Gastroesophageal sphincter (tissue), 3 donors: ENCODE results near the gene CELSR3.

Source experiments
- EP300 ChIP-seq: sonication (generic); formaldehyde crosslinking; IDR thresholded peaks from one replicate; pipeline ENCODE4 v1.6.1; 2017; ENCODE audit warnings: antibody characterized with exemption, mild to moderate bottlenecking
- POLR2A ChIP-seq, 2 donors: fragments of 450-650 bp; IDR thresholded peaks; one replicate each; pipeline ENCODE4 v1.6.1; 2017; ENCODE audit warnings: antibody characterized with exemption in 2 of 2, mild to moderate bottlenecking in 2 of 2, moderate library complexity in 1 of 2
- POLR2AphosphoS5 ChIP-seq: sonication (generic); formaldehyde crosslinking; IDR thresholded peaks from one replicate; pipeline ENCODE4 v1.6.1; 2017; ENCODE audit warnings: antibody characterized with exemption
- TF ChIP-seq, protein P1 (sequence below), 4 experiments: fragments of 200-600 bp in 2 of 4; fragments of 450-650 bp in 2 of 4; sonication (generic) in 1 of 4; IDR thresholded peaks; one replicate each; pipeline ENCODE4 v1.5.1; 2017 to 2019; ENCODE audit warnings: antibody characterized with exemption in 4 of 4, mild to moderate bottlenecking in 2 of 4, moderate library complexity in 2 of 4

DNA sequence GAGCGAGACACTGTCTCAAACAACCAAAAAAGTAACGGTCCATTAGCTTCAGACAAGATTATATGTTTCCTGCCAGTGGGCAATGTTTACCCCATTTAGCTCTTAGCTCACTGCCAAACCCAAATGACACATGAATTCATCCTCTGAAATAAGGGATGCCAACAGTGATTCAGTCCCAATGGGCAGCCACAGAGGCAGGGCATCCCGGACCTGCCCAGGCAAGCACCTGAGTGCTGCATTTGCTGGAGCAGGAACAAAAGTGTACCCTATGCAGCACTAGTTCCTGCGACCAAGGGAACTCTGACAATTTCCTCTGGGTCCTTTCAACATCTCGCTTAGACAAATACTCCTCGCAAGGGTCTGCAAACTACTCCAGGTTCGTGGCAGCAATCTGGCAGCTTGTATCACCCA, 46.4 kb upstream of the CELSR3 start:
- TF ChIP-seq, protein P1, sequence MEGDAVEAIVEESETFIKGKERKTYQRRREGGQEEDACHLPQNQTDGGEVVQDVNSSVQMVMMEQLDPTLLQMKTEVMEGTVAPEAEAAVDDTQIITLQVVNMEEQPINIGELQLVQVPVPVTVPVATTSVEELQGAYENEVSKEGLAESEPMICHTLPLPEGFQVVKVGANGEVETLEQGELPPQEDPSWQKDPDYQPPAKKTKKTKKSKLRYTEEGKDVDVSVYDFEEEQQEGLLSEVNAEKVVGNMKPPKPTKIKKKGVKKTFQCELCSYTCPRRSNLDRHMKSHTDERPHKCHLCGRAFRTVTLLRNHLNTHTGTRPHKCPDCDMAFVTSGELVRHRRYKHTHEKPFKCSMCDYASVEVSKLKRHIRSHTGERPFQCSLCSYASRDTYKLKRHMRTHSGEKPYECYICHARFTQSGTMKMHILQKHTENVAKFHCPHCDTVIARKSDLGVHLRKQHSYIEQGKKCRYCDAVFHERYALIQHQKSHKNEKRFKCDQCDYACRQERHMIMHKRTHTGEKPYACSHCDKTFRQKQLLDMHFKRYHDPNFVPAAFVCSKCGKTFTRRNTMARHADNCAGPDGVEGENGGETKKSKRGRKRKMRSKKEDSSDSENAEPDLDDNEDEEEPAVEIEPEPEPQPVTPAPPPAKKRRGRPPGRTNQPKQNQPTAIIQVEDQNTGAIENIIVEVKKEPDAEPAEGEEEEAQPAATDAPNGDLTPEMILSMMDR (IDR thresholded peaks at IDR 0.05), result no peak
- TF ChIP-seq POLR2A (IDR thresholded peaks at IDR 0.05) (no peak), EP300 (no peak), POLR2AphosphoS5 (no peak)
